HG03196 (cell line): ENCODE measurements around the gene PCDHB15.
"Not testable (repeated sequence)": the region's sequence is repeated elsewhere in the genome, so short reads cannot be mapped to it uniquely, and the experiment has no call there.

Experiments used
- ATAC-seq: cut with Tn5 transposase; IDR thresholded peaks from one replicate; pipeline ENCODE4 v1.9.1; 2021; ENCODE audit not compliant: unreplicated experiment

The PCDHB15 gene

DNA sequence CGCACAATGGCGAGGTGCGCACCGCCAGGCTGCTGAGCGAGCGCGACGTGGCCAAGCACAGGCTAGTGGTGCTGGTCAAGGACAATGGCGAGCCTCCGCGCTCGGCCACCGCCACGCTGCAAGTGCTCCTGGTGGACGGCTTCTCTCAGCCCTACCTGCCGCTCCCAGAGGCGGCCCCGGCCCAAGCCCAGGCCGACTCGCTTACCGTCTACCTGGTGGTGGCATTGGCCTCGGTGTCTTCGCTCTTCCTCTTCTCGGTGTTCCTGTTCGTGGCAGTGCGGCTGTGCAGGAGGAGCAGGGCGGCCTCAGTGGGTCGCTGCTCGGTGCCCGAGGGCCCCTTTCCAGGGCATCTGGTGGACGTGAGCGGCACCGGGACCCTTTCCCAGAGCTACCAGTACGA, 2.2 kb downstream of the PCDHB15 start:
- not testable (repeated sequence) for ATAC-seq

DNA sequence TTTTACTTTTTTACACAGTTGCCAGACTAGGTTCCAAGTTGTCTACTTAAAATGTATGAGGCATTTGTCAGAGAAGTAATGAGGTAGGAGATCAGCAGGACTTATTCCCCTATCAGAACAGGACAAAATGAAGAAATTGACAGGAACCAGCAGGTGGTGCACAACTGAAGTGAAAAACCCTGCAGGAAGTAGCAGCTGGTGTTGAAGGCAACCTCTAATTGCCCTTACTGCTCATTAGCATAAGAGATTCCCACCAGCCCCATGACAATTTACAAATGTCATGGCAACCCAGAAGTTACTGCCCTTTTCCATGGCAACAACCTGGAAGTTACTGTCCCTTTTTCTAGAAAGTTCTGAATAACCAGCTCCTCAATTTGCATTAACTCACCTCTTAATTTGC, 5.4 kb downstream of the PCDHB15 start:
- ATAC-seq = no peak

DNA sequence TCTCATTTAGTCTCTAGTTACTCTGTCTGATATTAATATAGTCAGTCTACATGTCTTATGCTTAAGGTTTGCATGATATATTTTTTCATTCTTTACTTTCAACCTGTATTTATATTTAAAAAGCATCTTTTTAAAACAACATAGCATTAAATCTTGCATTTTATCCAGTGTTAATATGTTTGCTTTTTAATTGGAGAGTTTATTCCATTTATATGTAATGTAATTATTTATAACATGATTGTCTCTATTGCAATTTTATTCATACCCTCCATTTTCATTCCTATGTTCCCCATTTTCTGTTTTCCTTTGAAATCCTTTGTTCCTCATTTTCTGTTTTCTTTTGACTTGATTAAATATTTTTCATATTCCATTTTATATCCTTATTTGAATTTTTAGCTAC, 13.3 kb downstream of the PCDHB15 start:
- ATAC-seq = no peak

DNA sequence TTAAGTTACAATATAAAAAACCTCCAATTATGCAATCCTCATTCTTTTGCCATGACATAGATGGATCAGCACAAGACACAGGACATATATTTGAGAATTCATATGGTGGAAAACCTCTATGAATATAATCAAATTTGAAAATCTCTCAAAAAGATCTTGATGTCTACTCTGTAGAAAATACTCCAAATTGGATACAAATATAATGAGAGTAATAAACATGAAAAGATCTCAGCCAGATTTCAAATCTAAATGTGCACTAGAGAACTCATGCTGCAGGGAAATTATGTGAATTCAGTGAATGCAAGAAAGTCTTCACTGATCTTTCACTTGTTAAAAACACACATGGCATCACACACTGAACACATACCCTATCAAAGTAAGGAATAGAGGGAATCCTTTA, 13.8 kb downstream of the PCDHB15 start:
- no peak for ATAC-seq

DNA sequence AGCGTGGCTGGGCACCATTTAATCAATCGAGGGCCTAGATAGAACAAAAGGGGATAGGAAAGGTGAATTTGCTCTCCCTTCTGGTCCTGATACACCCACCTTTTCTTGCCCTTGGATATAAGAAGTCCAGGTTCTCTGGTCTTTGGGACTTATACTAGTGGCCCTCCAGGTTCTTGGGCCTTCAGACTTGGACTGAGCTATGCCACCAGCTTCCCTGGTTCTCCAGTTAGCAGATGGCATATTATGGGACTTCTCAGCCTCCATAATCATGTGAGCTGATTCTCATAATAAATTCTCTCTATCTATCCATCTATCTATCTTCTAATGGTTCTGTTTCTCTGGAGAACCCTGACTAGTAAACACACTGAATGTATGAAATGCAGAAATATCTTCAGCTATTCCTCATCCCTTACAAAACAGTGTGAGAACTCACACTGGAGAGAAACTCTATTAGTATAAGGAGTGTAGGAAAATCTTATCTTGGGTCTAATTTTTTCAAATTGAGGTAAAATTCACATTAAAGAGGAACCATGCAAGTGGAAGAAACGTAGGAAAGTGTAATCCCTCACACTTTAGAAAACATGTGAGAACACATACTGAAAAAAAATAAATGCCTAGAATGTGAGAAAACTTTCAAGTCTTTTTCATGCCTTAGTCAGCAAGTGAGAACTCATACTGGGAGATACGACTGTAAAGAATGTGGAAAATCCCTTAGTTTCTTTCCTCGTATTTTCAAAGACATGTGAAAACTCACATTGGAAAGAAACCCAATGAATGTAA, 15.5 kb downstream of the PCDHB15 start:
- ATAC-seq = no peak

DNA sequence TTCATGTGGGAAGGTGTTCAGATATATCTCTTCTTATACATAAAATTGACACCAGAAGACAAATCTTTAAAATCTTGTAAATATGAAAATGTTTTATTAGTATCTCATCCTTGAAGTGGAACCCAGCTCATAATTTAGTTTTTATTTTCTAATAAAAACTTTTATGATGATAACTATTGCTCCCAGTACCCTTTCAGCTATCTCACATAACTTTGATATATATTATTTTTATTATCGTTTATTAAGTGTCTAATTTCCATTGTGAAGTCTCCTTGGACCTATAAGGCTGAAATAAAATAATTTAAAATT, 16.0 kb downstream of the PCDHB15 start:
- ATAC-seq = no peak

DNA sequence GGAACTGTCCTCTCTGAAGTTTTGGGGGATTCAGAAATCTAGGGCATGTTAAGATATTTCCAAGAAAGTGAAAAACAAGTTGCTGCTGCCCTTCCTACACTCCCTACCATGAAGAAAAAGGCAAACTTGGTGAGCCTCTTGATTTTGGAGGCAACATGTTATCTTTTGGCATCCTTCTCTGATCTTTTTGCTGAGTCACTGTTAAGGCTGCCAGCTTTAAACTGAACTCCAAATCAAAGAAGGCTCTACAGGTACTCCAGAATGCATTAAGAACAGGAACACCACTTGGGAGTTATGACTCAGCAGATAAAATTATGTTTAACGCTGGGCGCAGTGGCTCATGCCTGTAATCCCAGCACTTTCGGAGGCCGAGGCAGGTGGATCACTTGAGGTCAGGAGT, 24.0 kb downstream of the PCDHB15 start:
- ATAC-seq = no peak

DNA sequence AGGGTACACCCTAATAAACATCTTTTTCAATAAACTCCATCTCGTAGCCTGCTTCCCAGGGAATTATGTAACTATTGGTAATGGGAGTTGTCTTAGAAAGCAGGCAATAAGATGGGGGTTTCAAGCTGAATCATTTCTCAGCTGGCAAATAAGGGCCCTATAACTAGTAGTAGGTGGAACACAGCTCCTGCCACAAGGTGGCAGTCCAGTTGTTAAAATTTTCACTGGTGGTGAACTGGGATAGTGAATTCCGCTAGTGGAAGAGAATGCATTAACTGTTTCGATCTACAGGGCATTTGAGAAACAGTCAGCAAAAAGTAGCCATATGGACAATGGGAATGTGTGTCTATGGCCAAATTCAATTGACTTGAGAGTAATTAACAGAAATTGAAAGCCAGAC, 27.7 kb downstream of the PCDHB15 start:
- ATAC-seq = no peak

DNA sequence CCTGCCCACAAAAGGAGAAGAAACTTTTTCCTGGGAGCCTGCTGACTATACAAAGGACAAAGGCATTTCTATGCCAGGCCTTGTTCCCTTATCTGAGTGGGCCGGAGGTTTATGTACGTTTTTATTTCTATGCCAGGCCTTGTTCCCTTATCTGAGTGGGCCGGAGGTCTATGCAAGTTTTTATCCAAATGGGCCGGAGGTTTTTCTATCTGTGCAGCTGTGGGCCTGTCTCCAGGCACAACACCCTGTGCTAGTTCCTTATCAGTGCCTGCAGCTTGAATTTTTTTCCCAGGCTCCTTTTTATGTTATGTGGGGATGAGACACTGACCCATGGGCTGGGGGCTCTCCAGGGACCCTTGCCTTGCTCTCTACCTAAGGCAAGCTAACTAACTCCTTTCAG, 53.2 kb downstream of the PCDHB15 start:
- no peak for ATAC-seq
